HG03565 (cell line): ENCODE data around the gene TAF4.
A peak's percentile ranks its signal among the peaks of the same experiment; 100 is the strongest.
"Not testable (repeated sequence)": the region's sequence is repeated elsewhere in the genome, so short reads cannot be mapped to it uniquely, and the experiment has no call there.

ENCODE experiments used
- ATAC-seq: cut with Tn5 transposase; IDR thresholded peaks from one replicate; pipeline ENCODE4 v1.9.1; 2021; ENCODE audit warnings: mild to moderate bottlenecking, moderate library complexity; ENCODE audit not compliant: unreplicated experiment

Gene TAF4

DNA sequence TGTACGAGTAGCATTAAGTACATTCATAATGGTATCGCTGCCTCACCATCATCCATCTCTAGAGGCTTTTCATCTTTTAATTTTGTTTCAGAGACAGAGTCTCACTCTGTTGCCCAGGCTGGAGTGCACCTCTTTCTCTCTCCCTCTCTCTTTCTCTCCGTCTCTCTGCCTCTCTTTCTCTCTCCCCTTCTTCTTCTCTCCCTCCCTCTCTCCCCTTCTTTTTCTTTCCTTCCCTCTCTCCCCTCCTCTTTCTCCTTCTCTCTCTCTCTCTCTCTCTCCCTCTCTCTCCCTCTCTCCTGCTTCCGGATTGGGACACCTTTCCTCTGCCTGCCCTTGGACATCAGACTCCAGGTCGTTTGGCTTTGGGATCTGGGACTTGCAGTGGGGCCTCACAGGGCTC is 17.6 kb upstream of the TAF4 start:
- no peak for ATAC-seq

DNA sequence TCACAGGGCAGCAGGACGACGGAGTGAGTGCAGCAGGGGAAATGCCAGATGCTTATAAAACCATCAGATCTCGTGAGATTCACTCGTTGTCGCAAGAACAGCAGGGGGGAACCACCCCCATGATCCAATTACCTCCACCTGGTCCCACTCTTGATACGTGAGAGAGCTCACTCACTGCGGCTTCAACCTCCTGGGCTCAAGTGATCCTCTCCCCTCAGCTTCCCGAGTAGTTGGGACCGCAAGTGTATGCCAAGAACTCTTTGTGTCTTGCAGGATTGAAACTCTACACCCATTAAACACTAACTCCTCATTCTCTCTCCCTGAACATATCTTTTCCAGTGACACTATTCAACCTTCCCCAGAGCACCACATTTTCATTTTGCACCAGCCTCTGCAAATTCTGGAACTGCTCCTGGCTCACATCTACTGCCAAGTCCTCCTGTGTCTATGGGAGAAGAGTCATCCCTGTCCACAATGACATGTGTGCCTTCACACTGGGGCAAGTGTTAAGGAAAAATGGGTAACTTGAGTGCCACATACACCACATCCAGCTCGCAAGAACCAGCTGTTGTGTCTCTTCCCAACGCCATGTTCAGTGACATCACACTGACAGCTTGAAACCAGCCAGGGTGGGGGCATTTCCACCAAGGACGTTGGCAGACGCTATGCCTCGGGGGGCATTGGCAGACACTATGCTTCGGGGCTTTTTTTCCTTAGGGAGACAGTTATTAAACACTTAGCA is 14.7 kb upstream of the TAF4 start:
- ATAC-seq = no peak

DNA sequence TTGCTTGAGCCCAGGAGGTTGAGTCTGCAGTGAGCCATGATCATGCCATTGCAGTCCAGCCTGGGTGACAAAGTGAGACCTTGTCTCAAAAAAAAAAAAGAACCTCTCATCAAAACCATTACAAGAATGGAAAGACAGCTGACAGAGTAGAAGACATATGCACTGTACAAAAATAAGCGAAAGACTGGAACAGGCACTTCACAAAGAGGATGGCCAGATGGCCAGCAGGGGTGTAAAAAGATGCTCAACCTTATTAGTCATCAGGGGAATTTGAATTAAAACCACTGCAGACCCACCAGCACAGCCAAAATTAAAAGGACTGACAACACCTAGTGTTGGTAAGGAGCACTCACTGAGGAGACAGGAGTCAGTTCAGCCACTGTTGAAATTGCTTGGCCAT is 13.5 kb upstream of the TAF4 start:
- ATAC-seq = no peak

DNA sequence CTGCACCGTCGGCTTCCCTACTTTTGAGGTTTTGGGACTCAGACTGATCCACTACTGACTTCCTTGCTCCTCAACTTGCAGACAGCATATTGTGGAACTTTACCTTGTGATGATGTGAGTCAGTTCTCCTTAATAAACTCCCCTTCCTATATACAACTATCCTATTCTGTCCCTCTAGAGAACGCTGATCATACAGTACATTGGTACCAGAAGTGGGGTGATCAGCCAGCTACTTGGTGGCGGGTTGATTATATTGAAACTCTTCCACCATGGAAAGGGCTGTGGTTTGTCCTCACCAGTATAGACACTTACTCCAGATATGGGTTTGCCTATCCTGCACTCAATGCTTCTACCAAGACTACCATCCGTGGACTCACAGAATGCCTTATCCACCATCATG is 7.6 kb upstream of the TAF4 start:
- ATAC-seq = no peak

DNA sequence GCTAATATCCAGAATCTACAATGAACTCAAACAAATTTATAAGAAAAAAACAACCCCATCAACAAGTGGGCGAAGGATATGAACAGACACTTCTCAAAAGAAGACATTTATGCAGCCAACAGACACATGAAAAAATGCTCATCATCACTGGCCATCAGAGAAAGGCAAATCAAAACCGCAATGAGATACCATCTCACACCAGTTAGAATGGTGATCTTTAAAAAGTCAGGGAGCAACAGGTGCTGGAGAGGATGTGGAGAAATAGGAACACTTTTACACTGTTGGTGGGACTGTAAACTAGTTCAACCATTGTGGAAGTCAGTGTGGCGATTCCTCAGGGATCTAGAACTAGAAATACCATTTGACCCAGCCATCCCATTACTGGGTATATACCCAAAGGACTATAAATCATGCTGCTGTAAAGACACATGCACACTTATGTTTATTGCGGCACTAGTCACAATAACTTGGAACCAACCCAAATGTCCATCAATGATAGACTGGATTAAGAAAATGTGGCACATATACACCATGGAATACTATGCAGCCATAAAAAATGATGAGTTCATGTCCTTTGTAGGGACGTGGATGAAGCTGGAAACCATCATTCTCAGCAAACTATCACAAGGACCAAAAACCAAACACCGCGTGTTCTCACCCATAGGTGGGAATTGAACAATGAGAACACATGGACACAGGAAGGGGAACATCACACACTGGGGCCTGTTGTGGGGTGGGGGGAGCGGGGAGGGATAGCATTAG is 6.2 kb upstream of the TAF4 start:
- not testable (repeated sequence) for ATAC-seq

DNA sequence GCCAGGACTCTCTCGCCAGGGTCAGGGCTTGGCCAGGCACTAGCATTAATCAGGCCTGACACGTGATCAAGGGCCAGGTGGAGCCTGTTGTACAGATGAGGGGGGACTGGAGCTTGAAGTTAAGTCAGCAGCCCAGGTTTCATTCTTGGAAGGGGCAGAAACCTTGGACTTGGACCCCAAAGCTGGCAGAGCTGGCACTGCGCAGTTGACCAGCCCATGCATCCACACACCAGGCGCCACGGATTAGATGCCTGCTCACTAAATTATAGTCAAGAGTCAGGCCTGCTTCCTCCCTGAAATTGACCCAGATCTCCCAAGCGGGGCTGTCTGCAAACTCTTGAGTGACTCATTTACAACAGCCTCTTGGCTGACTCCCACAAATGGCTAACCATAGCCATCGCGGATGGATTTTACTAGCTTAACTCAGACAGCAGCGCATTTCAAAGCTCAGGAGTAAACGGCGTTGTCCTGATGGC is 4.1 kb upstream of the TAF4 start:
- ATAC-seq = no peak

DNA sequence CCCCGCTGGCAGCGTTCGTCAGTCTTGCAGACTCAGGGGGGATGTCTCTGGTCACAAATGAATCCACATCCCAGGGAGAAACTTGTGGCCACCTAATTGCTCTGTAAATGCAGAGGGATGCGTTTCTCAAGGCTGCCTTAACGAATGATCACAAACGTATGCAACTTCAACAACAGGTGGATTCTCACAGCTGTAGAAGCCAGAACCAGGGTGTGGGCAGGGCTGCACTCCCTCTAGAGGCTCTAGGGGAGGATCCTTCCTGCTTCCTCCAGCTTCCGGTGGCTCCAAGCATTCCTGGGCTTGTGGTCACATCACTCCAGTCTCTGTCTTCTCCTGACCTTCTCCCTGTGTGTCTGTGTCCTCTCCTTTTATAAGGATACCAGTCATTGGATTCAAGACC is 3.3 kb upstream of the TAF4 start:
- no peak for ATAC-seq

DNA sequence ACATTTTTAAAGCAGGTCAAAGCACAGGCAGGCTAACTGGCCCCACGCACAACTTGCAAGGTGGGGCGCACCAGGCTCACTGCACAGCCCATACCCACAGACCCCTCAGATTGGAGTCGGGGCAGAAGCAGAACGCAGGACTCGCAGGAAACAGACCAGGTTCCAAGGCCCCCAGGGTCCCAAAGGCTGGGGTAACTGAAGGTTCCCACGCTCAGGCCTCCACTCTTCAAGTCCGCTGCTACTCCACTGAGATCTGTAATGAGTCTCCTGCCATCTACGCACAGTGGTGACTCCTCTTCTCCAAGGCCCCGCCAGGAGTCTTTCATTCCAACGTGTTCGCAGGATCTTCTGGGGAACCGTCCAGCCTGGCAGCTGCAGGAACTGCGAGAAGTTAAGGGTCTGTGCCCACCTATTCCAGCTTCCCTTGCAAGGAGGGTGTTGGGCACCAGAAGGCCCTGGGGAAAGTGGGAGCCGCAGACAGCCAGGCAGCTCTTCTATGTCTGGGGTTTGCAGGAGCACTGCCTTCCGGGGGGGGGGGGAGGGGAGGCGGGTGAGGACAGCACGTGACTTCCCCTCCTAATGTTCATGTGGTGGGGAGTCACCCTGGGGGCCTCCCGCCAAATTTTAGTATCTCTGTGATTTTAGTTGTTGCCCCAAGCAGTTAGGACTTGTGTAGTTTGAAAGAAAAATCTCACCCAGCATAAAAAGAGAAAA is 2.0 kb upstream of the TAF4 start:
- no peak for ATAC-seq

DNA sequence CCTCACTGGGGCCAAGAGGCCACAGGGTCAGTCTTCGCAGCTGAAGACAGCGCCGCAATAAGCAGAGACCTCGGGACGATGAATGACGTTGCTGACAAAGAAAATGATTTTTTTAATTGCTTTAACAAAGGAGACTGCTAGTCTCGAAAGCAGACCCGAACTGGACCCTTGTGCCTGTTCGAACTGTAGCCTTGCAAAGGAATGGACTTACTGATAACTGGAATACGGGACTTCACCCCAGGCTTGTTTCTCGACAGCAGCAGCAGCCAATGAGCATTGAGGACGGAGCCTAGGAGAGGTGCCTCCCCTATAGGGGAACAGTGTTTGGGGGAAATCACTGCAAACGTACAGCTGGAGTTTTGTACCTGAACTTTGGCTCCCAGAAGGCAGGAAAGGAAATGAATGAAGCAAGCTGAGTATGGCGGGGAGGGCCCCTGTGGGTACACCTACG is 1.3 kb upstream of the TAF4 start:
- ATAC-seq = no peak

DNA sequence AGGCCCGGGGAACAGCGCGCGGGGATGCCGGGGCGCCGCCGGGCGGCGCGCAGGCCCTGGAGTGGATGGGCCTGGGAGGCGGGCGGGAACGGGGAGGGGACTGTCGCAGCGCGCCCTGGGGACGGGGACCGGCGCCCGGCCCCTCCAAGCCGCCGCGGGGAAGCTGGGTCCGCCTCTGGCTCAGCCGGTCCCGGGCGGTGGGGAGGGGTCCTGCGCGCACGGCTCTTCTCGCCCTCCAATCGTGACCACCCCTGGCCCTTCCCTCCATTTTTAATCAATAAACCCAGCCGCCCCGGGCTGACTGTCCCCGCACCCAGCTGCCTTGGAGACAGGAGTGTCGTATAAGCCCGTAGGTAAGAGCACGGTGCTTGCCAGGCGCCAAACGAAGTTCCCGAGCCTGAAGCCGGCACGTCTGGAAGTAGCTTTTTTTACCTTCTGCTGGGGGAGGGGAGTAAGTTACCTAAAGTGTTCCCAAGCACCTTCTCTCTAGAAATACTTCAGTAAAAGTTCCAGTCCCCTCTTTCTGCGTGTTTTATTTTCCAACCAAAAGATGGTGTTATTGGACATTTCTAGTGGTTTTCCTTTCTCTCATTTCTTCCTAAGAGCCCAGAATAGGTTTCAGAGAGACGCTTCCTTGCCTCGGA is 780 bp upstream of the TAF4 start:
- ATAC-seq = peak; percentile 22

DNA sequence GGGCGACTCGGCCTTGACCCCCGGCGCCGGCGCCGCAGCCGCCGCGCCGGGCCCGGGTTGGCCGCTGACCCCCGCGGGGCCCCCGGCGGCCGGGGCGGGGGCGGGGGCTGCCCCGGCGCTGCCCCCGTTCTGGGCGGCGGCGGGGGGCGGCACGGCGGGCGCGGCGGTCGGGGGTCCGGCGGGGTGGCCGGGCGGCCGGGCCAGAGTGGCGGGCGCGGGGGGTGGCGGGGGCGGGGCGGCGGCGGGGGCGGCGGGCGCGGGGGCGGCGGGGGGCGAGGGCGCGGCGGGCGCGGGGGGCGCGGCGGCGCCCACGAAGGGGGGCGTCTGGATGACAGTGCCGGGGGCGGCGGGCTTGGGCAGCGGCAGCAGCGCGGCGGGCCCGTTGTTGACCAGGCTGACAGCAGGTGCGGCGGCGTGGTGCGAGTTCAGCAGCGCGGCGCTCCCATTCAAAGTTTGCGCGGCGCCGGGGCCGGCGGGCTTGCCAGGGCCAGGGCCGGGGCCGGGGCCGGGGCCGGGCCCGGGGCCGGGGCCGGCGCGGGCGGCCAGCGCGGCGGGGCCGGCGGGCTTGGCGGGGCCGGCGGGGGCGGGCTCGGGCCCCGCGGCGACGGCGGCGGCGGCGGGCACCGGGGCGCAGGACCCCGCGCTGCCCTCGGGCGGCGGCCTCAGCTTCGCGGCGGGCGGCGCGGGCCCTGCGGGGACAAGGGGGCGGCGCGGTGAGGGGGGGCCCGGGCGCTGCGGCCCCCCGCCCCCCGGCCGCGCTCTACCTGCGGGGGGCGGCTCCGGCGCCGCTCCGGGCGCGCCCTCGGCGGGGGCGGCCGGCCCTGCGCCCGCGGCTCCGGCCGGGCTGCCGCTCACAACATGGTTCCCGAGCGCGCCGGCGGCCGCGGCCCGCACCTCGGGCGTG is 659 bp downstream of the TAF4 start:
- peak; percentile 22 for ATAC-seq

DNA sequence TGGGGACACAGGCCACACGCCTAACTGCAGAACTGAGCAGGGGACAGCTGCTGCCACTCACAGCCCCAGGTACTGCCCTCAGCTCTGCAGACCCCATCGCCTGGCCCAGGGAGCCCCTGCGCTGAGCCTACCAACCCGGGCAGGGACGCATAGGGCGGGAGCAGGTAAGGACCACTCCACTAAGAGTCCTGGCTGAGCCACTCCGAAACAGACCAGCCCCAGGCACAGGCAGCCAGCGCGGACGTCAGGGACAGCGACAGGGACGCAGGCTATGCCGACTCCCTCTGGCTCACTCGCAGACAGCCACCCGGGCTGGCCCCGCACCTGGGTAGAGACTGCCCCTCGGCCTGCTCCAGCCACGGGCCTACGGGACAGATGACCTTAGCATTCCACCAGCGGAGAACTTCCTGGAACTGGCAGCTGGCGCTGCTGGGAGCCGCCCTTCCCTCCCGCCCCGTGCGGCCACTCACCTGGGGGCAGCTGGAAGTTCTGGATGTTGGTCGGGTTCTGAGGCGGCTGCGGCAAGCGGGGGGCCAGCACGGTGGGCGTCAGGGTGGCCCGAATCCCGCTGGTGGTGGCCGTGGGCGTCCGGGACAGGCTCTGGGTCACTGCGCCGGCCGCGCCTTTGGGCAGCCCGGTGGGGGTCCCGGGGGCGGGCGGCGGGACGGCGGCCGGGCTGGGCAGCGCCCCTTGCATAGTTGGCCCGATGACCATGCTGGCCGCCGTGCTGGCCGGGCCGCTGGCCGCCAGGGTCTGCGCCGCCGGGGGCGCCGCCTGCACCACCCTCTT is 1.5 kb downstream of the TAF4 start:
- ATAC-seq = no peak

DNA sequence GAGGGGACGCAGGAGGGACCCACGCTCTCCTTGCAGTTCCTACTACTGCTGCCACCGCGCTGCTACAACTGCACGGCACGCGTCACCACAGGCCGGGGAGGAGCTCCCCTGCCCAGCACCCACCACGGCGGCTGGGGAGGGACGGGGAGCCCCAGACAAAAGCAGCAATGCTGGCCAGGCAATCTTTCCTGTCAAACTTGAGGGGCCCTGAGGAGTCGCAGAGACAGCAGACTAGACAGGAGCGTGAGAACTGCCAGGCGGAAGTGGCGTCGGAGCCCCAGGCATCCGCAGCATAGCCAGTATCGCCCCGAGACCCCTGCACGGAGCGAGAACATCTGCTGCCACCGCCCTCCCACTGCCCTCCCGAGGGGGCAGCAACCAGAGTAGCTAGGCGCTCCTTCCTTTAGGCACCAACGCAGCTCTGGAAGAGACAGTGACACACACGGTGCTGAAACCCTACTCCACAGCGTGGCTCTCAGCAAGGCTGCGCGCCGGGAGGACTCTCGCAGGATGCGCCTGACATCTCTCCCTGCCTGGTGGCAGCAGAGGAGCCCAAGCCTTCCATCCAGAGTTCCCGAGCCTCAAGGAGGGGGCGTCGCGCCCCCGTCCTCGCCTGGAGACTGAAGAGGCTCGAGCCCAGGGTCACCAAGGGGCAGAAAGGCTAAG is 2.2 kb downstream of the TAF4 start:
- no peak for ATAC-seq

DNA sequence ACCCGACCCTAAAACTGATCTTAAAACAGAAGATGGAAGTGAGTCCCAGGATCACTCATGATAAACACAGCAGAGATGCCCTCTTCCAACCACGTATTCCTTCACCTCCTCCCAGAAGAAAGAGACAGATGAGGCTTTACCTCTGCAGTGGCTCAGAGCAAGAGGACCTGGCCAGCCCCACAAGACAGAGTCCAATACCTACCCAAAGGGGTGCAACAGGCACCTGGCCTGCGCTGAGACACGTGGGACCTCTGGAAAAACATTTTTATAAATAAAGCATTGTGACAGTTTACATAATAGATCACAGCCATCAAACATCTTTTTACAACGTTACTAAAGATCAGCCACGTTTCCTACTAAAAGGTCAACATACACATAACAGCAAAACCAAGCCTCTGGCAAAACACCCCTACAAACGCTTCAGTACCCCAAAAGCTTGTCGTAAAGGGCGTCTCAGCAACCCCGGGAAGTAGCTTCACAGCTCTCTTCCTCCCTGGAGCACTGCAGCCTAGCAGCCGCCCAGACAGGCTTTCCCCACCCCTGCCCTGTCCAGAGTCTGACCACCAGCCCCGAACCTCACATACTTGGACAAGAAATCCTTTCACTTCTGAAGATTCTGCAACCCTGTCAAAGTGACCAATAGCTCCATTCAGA is 2.9 kb downstream of the TAF4 start:
- ATAC-seq = no peak

DNA sequence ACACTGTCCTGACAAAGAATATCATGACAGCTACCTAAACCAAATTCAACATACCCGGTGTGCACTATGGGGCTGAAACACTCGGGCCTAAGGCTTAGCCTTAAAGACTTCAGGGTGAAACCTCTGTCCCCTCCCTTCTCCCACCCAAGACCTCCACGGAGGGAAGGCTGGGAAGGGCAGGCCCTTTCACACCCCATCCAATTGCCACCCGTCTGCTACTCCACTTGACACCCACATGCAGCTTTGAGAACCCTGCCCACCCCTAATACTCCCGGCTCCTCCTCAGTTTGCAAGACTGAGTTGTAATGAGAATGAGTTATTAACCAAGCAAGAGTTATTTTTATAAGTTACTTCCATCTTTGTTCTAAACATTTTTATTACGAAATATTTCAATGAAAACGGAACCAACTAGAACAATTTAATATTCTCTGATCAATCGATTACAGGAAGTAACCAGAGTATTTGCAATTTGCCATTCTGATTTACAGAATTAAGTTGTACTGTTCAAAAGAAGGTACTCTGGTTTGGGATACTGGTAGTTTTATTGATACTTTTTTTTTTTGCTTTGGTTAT is 3.7 kb downstream of the TAF4 start:
- ATAC-seq = no peak

DNA sequence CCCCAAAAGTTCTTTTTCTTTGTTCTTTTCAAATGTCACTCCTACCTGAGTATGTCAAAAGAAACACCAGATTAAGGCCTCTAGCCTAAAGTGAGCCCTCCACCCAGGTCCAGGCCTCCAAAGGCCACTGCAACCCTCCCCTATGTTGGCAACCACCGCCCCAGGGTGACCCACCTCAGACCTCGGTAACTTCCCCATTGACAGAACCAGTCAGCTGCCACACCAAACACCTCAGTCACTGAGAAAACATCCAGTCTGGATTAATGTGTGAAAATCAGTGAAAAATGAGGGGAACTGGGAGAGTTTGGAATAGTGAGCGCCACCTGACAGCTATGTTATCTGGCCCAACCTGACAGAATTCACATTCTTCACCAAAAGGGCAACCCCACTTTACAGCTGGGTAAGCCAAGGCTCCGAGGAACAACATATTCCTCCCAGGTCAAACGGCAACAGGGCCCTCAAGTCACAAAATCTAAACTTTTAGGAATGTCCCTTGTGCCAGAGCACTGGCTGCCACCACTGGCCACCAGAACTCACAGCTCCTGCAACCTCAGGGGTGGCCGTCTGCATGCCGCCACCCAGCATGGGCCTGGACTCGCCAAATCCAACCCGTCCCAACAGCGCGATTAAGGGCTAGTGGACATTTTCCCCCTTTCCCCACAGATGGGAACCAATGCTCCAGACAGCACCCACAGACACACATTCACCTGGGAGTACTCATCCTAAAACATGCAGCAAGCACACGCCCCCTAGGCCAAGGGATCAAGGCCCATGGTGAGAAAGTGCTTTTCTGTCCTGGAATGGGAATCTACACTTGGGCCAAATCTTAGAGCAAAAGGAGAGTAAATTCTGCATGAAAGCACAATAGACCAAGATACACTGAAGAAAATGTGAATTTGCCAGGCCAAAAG is 4.8 kb downstream of the TAF4 start:
- no peak for ATAC-seq
